ENCODE results near the gene CST11.
A peak's percentile ranks its signal among the peaks of the same experiment; 100 is the strongest.

CST11 gene

GRCh38 chr20:23419995-23420901 is 32.4 kb downstream of the CST11 start:
- DNase-seq, result peak; percentile 45

- DNase-seq, result no peak
These were observed 33.0 kb downstream of the CST11 start for GRCh38 chr20:23419657-23419994.

GRCh38 chr20:23417861-23418260 is 34.8 kb downstream of the CST11 start:
- no peak for DNase-seq

GRCh38 chr20:23415959-23416583 is 36.6 kb downstream of the CST11 start:
- DNase-seq, result no peak

GRCh38 chr20:23415555-23415954 is 37.1 kb downstream of the CST11 start:
- no peak for DNase-seq

- no peak for DNase-seq
These were observed 38.0 kb downstream of the CST11 start for GRCh38 chr20:23414526-23415188.

GRCh38 chr20:23413862-23414422 is 38.7 kb downstream of the CST11 start:
- no peak for DNase-seq

- DNase-seq, result no peak
These were observed 40.6 kb downstream of the CST11 start for GRCh38 chr20:23412026-23412425.

- no peak for DNase-seq
These were observed 41.6 kb downstream of the CST11 start for GRCh38 chr20:23410916-23411695.

GRCh38 chr20:23409800-23410199 is 42.9 kb downstream of the CST11 start:
- DNase-seq, result no peak

- no peak for DNase-seq
These were observed 43.7 kb downstream of the CST11 start for GRCh38 chr20:23408957-23409356.

- DNase-seq, result no peak
These were observed 44.8 kb downstream of the CST11 start for GRCh38 chr20:23407781-23408464.

- DNase-seq, result no peak
These were observed 45.8 kb downstream of the CST11 start for GRCh38 chr20:23406880-23407279.

- no peak for DNase-seq
These were observed 48.5 kb downstream of the CST11 start for GRCh38 chr20:23404196-23404595.

- DNase-seq, result no peak
These were observed 48.9 kb downstream of the CST11 start for GRCh38 chr20:23403751-23404150.

GRCh38 chr20:23401051-23401450 is 51.6 kb downstream of the CST11 start:
- no peak for DNase-seq

Measured in CD4-positive, alpha-beta T cell treated with Interleukin-17A for 4 hours (primary cell).